GM18519 (cell line): ENCODE data around the gene SGCG.
"Not testable (repeated sequence)": the region's sequence is repeated elsewhere in the genome, so short reads cannot be mapped to it uniquely, and the experiment has no call there.

Experiments used
- ATAC-seq: cut with Tn5 transposase; IDR thresholded peaks from one replicate; pipeline ENCODE4 v1.9.1; 2021; ENCODE audit warnings: mild to moderate bottlenecking, moderate library complexity; ENCODE audit not compliant: unreplicated experiment, low FRiP score

Gene SGCG

DNA sequence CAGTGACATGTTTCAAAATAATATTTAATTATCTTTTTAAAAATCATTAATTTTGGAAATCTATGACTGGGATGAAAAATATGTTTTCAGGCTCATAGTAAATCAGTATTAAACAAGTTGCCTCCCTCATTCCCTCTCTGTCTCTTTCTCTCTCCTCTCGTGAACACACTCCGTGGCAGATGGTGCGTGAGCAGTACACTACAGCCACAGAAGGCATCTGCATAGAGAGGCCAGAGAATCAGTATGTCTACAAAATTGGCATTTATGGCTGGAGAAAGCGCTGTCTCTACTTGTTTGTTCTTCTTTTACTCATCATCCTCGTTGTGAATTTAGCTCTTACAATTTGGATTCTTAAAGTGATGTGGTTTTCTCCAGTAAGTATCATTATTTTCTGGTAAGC lies 22.7 kb downstream of the SGCG start:
- ATAC-seq: no peak

DNA sequence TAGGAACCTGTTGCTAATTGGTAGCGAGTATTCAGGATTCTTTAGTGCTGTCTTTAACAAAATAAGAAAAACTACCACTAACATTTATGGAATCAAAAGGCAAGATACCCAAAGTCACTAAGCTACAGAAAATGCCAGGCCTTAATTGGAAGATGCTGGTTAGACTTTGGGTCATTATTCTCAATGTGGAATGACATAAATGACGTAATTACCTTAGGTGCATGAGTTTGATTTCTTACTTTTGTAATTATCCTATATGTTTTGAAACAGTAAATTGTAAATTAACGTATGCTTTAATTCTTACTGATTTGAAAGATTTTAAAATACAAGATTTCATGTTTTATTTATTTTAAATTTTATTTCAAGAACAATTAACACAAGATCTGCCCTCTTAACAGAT lies 25.0 kb downstream of the SGCG start:
- ATAC-seq: no peak

DNA sequence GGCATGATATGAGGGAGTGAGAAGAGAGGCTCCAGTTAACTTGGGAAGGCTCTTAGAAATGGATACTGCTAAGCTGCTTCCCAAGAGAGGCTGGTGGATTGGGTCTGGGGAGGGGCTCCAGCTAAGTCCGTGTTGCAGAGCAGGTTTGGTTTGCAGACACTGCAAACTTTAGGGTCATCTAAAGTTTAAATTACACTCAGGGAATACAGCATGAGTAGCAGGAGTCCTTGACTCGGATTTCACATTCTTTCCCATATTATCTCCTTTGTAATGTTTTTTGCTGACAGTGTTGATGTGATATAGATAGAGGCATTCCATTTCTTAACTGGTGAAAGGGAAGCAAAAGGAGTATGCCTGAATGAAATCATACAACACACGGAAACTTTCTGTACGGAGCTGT lies 31.9 kb downstream of the SGCG start:
- ATAC-seq: no peak

DNA sequence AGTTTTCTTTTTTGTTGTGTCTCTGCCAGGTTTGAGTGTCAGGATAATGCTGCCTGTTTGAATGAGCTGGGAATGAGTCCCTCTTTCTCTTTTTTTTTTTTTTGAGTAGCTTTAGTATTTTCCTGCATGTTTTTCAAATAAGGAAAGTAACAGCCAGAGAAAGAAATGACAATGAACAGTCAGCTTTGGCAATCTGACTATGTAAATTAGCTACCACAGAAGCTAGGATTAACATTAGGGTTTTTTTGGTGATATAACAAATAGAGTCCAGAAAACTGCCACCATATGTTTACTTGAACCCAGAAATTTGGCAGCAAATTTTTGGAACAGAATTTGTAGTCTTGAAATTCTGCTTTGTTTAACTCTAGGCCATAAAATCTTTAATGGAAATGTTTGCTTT lies 50.5 kb downstream of the SGCG start:
- ATAC-seq: no peak

DNA sequence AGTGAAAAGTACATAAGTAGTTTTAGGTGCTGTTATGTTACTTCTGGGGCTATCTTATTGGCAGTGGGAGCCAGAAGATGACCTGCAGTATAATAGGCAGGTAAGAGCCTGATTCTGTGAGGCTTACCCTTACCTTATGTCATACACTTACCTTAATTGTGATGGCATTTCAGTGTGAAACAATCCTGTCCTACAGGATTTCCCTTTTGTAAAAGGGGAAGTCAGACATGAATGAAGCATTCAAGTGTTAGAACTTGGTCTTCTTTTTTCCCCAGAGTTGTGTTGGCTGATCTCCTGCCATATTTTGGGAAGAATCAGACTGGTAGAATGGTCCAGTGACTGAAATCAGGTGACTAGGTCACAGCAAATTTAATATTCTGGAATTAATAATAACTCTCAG lies 55.2 kb downstream of the SGCG start:
- ATAC-seq: no peak

DNA sequence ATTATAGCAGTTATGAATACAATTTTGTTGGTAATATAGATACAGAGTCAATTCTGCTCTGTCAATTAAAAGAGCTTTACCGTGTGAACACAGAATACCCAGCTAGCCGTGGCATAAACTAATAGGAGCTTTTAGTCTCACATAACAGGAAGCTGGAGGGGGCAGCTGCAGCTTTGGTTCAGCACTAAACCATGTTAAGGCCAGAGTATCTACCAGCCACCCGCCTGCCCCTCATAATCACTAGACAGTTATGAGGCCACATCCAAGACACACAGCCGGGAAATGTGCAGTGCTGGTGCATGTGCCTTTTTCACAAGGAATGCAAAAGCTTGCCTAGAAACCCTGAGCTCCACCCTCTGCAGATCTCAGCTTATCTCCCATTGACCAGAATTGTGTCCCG lies 62.3 kb downstream of the SGCG start:
- no peak for ATAC-seq

DNA sequence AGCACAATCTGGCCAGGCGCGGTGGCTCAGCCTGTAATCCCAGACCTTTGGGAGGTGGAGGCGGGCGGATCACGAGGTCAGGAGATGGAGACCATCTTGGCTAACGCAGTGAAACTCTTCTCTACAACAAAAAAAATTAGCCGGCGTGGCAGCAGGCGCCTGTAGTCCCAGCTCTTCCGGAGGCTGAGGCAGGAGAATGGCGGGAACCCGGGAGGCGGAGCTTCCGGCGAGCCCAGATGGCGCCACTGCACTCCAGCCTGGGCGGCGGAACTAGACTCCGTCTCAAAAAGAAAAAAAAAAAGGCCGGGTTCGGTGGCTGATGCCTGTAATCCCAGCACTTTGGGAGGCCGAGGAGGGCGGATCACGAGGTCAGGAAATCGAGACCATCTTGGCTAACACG lies 67.6 kb downstream of the SGCG start:
- ATAC-seq: not testable (repeated sequence)

DNA sequence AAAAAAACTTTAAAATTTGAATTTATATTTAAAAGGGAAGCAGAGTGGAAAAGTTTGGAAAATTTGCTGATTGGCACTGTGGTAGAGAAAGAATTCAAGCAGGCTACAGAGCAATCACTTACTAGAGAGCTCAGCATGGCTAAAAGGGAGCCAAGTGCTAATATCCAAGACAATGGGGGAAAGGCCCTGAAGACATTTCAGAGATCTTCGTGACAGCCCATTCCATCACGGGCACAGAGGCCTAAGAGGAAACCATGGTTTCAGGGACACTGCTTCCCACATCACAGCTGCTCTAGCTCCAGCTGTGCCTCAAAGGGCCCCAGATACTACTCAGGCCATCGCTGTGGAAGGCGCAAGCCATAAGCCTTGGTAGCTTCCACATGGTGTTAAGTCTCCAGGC lies 73.7 kb downstream of the SGCG start:
- ATAC-seq: no peak

DNA sequence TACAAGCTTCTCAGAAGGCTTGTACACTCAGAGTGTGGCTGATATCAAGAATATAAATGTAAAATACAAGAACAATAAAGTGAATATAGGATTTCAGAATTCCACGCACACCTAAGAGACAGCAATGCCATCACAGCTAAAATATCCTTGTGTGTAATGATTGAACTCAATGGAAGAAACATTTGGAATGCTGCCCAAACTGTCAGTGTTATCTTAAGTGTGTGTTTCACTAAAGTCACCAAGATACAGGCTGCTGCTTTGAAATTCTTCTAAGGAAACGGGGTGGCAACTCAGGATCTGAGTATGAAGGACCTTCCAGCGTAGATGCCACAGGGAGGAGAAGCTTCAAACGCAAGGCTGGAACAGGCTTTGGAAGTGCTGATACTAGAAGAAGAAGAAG lies 86.8 kb downstream of the SGCG start:
- no peak for ATAC-seq

DNA sequence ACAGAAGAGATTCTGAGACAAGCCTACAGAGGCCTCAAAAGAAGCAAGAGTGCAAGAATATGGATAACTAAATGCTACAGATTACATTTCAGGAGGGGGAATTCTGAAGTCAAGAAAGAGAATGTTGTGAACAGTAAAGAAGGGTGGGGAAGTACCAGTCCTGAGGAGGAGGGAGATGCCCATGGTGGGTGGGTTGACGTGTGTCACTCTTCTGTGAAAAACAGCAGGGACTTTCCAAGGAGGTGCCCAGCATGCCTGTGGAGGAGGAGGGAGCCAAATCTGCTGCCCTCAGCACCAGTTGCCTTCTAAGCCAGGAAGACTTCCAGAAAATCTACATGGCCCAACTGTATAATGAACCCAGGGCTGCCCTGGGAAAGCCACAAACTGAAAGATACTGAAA lies 87.7 kb downstream of the SGCG start:
- peak; percentile 81 for ATAC-seq

DNA sequence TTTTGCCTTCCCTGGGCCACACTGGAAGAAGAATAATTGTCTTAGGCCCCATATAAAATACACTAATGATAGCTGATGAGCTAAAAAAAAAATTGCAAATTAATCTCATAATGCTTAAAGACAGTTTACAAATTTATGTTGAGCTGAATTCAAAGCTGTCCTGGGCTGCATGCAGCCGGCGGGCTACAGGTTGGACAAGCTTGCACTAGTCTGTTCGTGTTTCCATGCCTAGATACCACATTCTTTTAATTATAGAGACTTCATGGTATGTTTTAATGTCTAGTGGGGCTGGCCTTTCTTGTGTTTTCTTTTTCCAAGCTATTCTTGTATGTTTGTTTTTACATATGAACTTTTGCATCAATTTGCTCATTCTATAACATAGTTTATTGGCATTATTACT lies 90.6 kb downstream of the SGCG start:
- no peak for ATAC-seq

DNA sequence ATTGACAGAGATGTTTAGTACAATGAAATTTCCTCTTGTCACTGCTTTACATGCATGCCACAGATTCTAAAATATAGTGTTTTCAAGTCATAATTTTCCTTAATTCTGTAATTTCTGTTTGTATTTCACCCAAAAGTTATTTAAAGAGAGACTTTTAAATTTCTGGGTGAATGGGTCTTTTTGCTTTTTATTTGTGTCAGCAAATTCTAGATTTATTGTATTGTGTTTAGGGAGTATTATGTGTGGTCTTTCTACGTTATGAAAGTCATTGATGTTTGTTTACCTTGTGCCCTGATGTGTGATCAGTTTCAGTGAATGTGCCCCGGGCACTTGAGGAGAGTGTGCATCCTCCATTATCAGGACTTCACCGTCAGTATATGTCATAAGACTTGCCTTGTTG lies 92.7 kb downstream of the SGCG start:
- no peak for ATAC-seq

DNA sequence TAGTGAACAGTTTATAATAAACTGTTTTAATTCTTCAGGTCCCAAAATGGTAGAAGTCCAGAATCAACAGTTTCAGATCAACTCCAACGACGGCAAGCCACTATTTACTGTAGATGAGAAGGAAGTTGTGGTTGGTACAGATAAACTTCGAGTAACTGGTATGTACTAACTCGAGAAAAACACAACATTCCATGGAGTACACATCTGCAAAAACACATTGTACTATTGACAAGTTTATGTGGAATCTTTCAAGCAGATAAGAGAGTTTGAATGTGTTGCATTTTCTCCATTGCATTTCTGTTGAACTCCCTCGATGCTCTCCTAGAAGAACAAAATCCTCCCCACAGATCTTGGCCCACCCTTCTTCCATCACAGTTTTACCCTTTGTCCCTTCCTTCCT lies 98.5 kb downstream of the SGCG start:
- ATAC-seq: no peak

DNA sequence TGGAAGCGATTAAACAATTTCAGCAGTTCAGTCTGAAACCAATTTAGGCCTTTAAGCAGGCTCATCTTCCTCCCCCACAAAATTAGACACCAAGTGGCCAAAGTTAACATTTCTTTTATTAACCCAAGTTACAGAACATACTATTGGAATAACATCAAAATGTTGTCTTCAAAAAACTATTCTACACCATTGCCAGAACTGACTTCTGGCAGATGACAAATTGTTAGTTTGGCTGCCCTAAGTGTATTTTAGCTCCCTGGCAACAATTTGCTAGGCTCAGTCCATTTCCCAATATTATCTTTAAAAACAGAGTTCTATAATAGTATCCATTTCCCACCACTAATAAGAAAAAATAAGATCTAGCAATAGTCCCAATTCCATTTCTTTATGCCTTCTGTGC lies 107.8 kb downstream of the SGCG start:
- ATAC-seq: no peak

DNA sequence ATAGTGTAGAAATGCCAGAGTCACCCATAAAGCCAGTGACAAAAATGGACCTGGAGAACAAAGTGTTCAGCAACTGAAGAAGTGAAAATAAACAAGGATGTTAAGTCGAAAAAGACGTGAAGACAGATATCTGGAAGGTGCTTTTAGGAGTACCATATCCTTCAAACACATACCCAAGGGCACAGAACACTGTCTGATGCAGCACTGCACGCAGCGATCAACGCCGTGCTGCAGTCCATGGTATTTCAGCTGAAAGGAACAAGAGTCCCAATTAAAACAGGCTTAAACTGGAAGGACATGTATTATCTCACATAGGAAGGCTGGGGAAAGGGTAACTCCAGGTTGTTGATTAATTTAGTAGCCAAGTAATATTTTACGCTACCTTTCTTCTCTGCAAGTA lies 108.2 kb downstream of the SGCG start:
- ATAC-seq: no peak

DNA sequence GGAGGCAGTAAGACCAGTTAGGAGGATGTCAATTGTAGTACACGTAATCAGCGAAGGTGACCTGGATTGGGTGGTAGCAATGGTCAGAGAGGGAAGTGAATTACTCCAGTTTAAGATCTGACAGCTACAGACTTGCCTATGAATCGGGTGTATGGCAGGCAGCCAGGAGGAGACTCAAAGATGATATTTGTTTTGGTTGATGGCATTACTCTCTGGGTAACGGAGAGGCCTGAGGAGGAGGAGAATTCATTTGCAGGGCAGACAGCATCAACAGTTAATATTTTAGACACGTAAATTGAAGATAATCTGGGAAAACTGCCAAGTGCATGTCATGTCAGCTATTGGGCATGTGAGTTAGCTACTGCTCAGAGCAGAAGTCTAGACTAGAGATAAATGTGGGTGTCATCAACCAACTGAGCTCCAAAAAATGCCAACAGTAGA lies 109.2 kb downstream of the SGCG start:
- no peak for ATAC-seq

DNA sequence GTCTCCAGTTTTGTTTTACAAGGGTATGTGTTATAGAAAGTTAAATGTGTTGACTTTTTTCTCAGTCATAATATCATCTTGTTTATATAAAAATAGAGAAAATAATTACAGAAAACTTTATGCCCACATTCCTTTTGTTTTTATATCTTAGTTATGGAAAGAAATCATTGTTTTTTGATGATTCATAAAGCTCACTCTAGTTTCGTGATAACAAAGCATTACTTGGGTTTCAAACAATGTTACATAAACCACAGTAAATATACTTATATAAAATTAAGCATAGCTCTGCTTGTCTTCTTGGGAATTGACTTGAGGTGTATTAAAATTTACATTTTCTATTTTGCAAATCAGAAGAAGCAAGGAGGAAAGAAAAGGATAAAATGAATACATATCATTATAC lies 111.8 kb downstream of the SGCG start:
- ATAC-seq: no peak

DNA sequence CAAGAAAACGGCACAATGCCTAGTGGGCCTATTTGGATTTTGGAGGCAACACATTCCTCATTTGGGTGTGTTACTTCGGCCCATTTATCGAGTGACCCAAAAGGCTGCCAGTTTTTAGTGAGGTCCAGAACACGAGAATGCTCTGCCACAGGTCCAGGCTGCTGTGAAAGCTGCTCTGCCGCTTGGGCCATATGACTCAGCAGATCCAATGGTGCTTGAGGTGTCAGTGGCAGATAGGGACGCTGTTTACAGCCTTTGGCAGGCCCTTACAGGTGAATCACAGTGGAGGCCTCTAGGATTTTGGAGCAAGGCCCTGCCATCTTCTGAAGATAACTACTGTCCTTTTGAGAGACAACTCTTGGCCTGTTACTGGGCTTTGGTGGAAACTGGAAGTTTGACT lies 134.1 kb downstream of the SGCG start:
- not testable (repeated sequence) for ATAC-seq

DNA sequence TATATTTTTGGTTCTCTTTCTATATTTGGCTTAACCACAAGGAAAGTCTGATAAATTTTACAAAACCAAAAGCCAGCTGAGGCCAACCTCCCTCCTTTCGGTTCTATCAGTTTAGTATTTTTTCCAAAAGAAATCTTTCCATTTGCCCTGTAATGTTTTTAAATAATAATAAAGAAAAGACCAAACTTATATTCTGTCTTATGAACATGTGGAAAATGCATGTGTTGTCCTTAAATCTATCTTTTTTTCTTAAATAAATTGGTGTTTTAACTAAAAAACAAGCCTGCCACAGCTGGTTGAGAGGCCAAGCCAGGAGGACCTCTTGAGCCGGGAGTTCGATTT lies 139.1 kb downstream of the SGCG start:
- no peak for ATAC-seq

DNA sequence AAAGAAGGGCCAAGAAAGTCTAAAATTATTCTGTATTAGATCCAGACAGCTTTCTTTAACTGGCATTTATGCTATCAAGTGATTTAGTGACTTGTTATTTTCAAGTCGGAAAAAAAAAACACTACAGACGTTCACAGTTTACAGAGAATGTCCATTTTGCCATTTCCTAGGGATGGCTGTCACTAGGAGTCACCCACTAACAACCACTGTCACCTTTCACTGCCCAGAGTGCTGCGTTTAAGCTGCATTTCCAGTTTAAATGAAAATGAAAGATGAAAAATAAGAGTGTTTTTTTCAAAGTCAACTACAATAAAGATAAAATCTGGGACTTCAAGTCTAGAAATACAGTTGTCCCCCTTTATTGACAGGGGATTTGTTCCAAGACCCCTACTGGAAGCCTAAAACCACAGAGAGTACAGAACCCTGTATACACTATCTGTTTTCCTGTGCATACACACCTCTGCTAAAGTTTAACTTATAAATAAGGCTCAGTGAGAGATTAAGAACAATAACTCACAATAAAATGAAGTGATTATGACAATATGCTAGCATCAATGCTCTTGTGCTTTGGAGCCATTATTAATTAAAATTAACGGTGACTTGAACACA lies 140.3 kb downstream of the SGCG start:
- ATAC-seq: no peak

DNA sequence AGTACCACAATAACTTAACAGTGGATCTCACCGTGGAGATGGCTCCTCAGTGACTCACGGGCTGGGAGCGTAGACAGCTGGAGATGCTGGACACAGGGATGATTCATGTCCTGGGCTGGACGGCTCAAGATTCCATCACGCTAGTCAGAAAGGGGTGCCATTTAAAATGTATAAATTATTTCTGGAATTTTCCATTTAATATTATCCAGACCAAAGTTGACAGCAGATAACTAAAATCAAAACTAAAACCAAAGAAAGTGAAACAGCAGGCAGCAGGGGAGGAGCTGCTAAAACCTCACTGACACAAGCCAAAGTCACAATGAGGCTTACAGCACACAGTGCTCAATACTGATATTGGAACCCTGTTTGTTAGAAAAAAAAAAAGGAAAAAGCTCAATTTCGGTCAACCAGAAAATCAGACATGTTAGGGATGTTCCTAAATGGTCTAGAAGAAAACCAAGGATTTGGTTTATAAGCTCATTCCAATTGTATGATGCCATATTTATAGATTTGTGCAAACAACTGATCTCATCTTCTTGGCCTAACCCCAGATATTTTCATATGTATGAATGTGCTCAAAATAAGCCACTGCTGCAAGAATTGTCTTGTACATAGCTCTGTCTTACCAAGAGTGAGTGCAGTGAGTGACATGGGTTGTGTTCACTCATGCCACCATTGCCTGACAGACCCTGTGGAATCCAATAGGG lies 140.9 kb downstream of the SGCG start:
- peak; percentile 59 for ATAC-seq
